GM06990 (cell line): ENCODE results near the gene NAA38.

Source experiments
- DNase-seq: peaks from one replicate; pipeline ENCODE4 v3.0.0-alpha.2; 2011; ENCODE audit not compliant: insufficient read length; ENCODE audit errors: extremely low read depth
- H3K27me3 ChIP-seq: replicated peaks from 2 replicates; pipeline ENCODE4 v1.6.0; 2011; ENCODE audit warnings: low read length; ENCODE audit not compliant: control insufficient read depth, insufficient read depth
- H3K36me3 ChIP-seq: 2 replicates; pipeline ENCODE4 v1.5.1; 2011; ENCODE audit warnings: low read length; ENCODE audit not compliant: control insufficient read depth, insufficient read depth
- H3K4me3 ChIP-seq: replicated peaks from 2 replicates; pipeline ENCODE4 v1.5.1; 2011; ENCODE audit warnings: low read depth, mild to moderate bottlenecking, control low read depth, low read length
- CTCF ChIP-seq: IDR thresholded peaks from 2 replicates; pipeline ENCODE4 v1.5.1; 2011; ENCODE audit warnings: low read length, control low read depth, mild to moderate bottlenecking, inconsistent platforms; ENCODE audit not compliant: insufficient read depth, poor library complexity, severe bottlenecking

The NAA38 gene

GRCh38 chr17:7859028-7859427, 1.7 kb upstream of the NAA38 start:
- Histone ChIP-seq H3K4me3 (peak overlapping the region; percentile 82), H3K27me3 (no peaks in the 10 kb centered on the region), H3K36me3 (peaks cover 5% of the 10 kb centered on the region; the same call in 1 of the 2 replicates)
- DNase-seq: no peak
- TF ChIP-seq CTCF: no peak

GRCh38 chr17:7858522-7858810, 1.1 kb upstream of the NAA38 start:
- Histone ChIP-seq H3K4me3 (peak overlapping the region; percentile 82), H3K27me3 (no peaks in the 10 kb centered on the region), H3K36me3 (peaks cover 5% of the 10 kb centered on the region; the same call in 1 of the 2 replicates)
- peak; percentile 43 for TF ChIP-seq CTCF
- peak; percentile 70 for DNase-seq

GRCh38 chr17:7857713-7858521, 558 bp upstream of the NAA38 start, which contains the start of gene CYB5D1:
CYB5D1 (plus strand) TSS chr17:7858003; CDS start chr17:7858135, 132 bp downstream.
- peak; percentile 86 for DNase-seq
- Histone ChIP-seq H3K36me3 (peaks cover 7% of the 10 kb centered on the region), H3K4me3 (peak within 1 kb of the TSS; percentile 82), H3K27me3 (no peaks in the 10 kb centered on the region)
- TF ChIP-seq CTCF: no peak

- no peak for DNase-seq
- Histone ChIP-seq H3K4me3 (peak overlapping the region; percentile 82), H3K36me3 (peaks cover 18% of the 10 kb centered on the region), H3K27me3 (no peaks in the 10 kb centered on the region)
- TF ChIP-seq CTCF: no peak
Observed at GRCh38 chr17:7856011-7856810, 1.1 kb downstream of the NAA38 start.

GRCh38 chr17:7855660-7856010, 1.7 kb downstream of the NAA38 start:
- peak overlapping the region; percentile 82 for H3K4me3 ChIP-seq
- peaks cover 23% of the 10 kb centered on the region for H3K36me3 ChIP-seq
- TF ChIP-seq CTCF: no peak
- no peak for DNase-seq
- no peaks in the 10 kb centered on the region for H3K27me3 ChIP-seq
